ENCODE measurements around the gene TNPO2. TPM values are rescaled to one million over a fixed set of nuclear protein-coding genes. Genes with fewer than 3 reads are reported as not detected.
"Not testable (repeated sequence)": the region's sequence is repeated elsewhere in the genome, so short reads cannot be mapped to it uniquely, and the experiment has no call there.

The TNPO2 gene
- total RNA-seq, 1 donor from 2014 or later: 14.2 TPM

GRCh38 chr19:12706332-12706718 is 17.4 kb downstream of the TNPO2 start:
- DNase-seq (ENCODE audit: low read depth in 2 of 2): no peak

DNA sequence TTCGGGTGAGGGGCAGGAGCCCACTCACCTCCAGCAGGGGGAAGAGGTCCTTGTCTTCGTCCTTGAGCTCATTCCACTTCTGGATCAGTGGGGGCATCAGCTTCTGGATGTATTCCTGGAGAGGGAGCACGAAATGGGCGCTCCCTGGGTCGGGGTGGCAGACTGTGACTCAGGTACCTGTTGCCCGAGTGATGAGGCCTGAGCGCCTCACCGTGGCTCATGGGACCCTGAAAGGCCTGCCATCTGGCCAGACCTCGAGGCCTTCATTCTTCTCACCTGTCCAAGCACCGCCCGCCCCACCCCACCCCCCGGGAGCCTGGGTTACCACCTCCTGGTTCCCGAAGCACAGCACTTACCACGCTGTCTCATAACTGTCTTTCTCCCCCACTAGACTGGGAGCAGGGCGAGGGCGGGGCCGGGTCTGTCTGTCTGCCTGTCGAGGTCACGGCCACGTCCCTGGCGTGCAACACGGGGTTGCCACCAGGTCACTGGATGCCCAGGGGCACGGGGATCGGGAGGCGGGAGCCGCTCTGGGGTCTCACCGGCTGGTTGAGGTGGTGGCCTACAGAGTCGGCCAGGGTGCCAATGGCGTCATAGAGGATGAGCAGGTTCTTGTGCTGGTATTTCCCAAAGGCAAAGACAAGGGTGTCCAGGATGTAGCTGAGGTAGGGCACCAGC is 17.9 kb downstream of the TNPO2 start:
- no peak for DNase-seq (ENCODE audit: low read depth in 2 of 2)

GRCh38 chr19:12705169-12705568 is 18.6 kb downstream of the TNPO2 start:
- no peak for DNase-seq (ENCODE audit: low read depth in 2 of 2)

DNA sequence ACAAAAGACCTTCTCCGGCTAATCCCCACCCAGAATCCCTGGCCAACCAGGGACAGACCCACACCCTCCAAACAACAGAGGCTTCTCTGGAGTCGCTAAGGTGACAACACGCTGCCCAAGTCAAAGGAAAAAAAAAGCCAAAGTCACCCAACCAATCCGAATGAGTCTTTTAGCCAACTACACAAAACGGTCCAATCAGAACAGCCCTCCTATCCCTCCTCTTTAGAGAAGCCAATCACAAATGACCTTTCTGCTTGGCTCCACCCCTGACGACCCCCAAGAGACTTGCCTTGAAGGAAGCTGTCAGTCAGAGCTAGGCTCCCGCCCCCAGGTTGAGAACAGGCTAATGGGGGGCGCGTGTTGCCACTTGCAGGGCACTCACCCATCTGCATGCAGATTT is 20.7 kb downstream of the TNPO2 start:
- peak in 1 of 2 donors; percentile 64 for DNase-seq (ENCODE audit: low read depth in 2 of 2)

GRCh38 chr19:12701596-12702282 is 22.0 kb downstream of the TNPO2 start:
- no peak for DNase-seq (ENCODE audit: low read depth in 2 of 2)

DNA sequence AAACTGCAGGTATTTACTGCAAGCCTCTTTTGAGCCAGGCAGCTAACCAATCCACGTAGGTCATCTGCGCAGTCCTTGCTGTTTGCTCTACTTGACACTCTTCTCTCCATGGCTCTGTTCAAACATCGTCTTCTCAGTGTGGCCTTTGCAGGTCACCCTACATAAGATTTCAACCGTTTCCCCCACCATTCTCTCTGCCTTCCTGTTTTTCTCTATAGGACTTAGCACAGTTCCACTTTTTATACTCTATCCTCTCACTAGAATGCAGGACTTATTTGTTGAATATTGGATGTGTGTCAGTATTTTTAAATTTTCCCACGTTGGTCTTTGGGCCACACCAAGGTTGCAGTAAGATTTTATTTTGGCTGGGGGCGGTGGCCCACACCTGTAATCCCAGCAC is 25.6 kb downstream of the TNPO2 start:
- DNase-seq (ENCODE audit: low read depth in 2 of 2): no peak

GRCh38 chr19:12697425-12697824 is 26.3 kb downstream of the TNPO2 start:
- not testable (repeated sequence) for DNase-seq (ENCODE audit: low read depth in 2 of 2)

- DNase-seq (ENCODE audit: low read depth in 2 of 2): peak; percentile 95 to 96
Observed at GRCh38 chr19:12696366-12697335, 27.1 kb downstream of the TNPO2 start, which contains the start of gene FBXW9. TSS of gene FBXW9 (minus strand) at chr19:12696631. CDS start at chr19:12696581, 50 bp downstream.

DNA sequence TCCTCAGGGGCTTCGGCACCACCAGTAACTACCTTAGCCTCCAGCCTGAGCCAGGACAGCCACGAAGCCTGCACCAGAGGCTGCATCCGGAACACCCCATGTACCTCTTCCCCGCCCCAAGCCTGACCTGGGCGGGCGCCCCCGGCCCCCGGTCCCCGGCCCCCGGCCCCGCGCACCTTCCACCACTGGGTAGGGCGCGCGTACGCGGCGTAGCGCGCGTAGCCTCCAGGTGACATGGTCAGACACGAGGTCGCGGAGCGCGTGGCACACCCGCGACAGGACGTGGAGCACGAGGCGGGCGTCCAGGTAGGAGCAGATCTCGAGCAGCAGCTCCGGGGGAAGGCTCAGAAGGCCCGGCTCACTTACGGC is 27.8 kb downstream of the TNPO2 start:
- no peak for DNase-seq (ENCODE audit: low read depth in 2 of 2)

DNA sequence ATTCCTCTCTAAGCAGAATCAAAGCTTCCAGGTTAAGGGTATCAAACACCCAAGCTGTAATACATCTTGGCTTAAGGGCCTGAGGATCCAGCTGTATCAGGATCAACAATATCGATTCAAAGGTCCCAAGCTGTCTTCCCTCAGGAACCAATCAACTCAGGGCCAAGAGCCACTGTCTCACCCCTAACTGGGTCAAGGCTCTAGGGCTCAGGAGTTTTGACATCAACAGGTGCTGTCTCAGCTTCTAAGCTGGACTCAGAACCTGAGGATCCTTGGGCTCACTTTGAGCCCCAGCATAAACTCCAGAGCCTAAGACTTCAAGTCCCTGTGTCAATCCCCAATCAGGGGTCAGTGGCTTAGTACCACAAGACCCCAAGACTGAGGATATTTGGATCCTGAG is 28.2 kb downstream of the TNPO2 start:
- no peak for DNase-seq (ENCODE audit: low read depth in 2 of 2)

DNA sequence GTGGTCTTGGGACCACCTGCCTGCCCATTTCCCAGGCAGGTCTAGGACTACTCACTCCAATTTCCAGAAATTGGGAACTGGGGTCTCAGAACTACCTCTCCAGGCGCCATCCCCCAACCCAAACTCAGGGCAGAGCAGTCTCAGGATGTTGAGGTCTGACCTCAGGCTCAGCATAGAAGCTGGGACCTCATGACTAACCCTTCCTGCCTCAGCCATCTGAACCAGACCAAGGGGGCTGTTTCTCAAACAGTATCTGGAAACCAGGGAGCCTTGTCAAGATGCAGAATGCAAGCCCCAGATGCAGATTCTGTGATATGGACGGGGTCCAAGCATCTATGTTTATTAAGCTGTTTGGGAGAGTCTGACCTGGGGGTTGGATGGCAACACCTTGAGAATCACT is 28.6 kb downstream of the TNPO2 start:
- no peak for DNase-seq (ENCODE audit: low read depth in 2 of 2)

- no peak for DNase-seq (ENCODE audit: low read depth in 2 of 2)
Observed at GRCh38 chr19:12694641-12695040, 29.1 kb downstream of the TNPO2 start.

GRCh38 chr19:12692960-12693359 is 30.8 kb downstream of the TNPO2 start:
- no peak for DNase-seq (ENCODE audit: low read depth in 2 of 2)

DNA sequence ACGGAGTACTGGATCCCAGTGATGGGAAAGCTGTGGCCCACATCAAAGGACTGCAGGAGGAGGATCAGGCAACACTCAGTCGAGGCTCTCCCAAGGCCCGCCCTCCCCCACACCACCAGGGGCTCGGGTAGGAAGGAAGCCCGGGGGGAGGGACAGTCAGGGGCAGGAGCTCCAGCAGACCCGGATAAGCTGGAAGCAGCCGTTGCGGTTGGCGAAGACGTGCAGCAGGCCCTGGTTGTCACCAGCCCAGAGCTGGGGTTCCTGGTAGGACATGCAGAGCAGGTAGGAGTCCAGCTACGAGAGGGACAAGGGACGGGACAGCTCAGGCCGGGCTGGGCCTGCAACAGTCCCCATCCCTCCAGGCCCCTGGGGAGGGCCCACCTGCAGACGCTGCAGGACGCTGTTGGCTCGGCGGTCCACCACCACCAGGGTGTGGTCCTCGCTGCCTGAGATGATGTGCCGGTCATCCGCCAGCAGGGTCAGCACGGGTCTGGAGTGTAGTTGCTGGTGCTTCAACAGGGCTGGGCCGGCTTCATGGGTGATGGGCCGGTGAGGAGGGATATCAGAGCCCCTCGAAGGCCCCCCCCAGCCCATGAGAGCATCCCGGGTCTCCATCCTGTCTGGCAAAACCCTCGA is 34.0 kb downstream of the TNPO2 start:
- no peak for DNase-seq (ENCODE audit: low read depth in 2 of 2)

DNA sequence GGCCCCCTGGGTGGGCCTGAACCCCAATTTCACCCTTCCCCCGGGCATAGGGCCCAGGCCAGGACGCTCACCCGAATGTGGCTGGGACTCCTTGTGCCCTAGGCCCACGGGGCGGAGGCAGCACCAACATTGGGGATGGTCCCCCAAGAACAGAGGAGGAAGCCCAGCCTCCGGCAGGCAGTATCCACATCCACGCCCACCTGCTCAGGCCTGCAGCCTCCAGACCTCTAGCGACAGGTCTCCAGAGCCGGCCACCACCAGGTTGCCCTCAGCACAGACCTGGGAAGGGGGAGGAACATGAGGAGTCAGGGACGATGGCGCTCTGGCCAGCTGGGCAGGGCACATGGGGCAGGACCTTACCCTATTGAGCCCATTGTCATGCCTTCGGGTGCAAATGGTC is 34.7 kb downstream of the TNPO2 start:
- no peak for DNase-seq (ENCODE audit: low read depth in 2 of 2)

GRCh38 chr19:12687496-12688196 is 36.1 kb downstream of the TNPO2 start, which contains the start of gene GNG14:
TSS of gene GNG14 (plus strand) at chr19:12687998. CDS start at chr19:12688049, 51 bp downstream.
- no peak for DNase-seq (ENCODE audit: low read depth in 2 of 2)

DNA sequence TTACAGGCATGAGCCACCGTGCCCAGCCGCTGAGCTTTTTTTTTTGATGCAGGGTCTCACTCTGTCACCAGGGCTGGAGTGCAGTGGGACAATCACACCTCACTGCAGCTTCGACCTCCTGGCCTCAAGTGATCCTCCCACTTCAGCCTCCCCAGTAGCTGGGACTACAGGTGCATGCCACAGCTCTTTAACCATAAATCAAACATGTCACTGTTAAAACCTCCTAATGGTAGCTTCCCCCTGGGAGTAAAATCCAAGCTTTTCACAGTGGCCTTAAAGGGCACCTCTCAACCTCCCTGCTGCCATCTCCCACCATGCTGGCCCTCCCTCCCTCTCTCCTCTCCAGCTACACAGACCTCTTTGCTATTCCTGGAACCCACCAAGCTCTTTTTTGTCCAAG is 37.9 kb downstream of the TNPO2 start:
- DNase-seq (ENCODE audit: low read depth in 2 of 2): no peak

DNA sequence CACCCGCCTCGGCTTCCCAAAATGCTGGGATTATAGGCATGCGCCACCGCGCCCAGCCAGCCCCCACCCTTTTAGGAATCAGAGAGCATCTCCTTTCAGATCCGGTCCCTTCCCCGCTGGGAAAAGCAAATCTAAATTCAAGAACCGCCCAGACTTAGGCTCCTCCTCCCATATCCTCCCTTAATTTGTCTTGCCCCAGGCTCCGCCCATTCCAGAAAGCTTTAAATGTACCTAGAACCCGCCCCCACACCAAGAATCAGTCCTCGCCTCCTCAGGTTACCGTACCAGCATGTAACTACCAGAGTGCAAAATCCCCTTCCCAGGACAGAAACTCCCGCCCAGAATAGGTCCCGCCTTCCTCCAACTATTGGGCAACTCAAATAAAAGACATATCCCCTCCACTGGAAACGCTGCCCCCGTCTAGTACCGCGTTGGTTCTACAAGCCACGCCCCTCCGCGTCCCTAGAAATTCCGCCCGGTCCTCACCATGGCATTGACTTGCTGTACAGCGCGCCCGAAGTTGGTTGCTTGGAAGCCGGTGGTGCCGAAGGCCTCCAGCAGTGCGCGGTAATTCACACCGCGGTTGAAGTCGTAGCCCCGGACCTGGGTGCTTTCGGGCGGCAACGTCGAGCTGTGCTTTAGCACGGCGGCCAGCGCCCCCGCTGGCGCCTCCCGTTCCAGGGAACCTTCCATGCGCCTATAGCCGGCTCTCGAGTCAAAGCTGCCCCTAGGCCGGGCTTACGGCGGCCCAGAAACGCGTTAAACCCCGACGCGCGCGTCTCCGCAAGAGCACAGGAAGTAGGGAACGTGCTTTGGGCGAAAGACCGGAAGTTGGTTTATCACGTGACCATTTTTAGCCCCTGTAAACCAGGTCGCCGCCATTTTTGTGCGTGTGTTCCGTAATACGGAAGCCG is 42.4 kb downstream of the TNPO2 start, which contains the start of gene DHPS:
Gene DHPS (minus strand): TSS at position 807 of the 914 bp plus-strand sequence. CDS start 114 bp downstream, at position 693.
- DNase-seq (ENCODE audit: low read depth in 2 of 2): peak; percentile 98

DNA sequence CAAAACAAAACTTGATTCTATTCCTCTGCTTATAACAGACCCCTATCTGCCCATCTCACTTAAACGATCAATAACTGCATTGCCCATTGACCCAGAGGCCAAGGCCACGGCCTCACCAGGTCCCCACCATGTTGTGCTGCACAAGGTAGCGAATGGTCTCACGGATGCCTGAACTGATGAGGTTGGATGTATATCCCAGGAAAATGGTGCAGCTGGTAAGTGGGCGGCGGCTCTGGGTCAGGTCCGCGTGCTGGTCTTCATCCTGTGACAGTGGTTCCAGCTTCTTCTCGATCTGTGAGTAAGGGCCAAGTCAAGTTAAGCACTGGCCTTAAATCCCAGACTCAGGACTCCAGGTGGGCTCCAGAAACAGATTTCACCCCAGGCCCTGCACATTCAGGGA is 43.7 kb downstream of the TNPO2 start:
- DNase-seq (ENCODE audit: low read depth in 2 of 2): no peak

DNA sequence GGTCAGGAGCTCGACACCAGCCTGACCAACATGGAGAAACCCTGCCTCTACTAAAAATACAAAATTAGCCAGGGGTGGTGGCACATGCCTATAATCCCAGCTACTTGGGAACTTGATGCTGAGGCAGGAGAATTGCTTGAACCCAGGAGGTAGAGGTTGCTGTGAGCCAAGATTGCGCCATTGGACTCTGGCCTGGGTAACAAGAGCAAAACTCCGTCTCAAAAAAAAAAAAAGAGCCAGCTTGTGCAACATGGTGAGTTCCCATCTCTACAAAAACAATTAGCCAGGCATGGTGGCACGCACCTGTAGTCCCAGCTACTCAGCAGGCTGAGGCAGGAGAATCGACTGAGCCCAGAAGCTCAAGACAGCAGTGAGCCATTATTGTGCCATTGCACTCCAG is 45.7 kb downstream of the TNPO2 start:
- DNase-seq (ENCODE audit: low read depth in 2 of 2): not testable (repeated sequence)

Measured in dermis microvascular lymphatic vessel endothelial cell (primary cell).